ENCODE results near the gene XPO6. TPM values are rescaled to one million over a fixed set of nuclear protein-coding genes. Genes with fewer than 3 reads are reported as not detected.
A peak's percentile ranks its signal among the peaks of the same experiment; 100 is the strongest.

XPO6 gene
- total RNA-seq, 1 donor: 211 TPM

DNA sequence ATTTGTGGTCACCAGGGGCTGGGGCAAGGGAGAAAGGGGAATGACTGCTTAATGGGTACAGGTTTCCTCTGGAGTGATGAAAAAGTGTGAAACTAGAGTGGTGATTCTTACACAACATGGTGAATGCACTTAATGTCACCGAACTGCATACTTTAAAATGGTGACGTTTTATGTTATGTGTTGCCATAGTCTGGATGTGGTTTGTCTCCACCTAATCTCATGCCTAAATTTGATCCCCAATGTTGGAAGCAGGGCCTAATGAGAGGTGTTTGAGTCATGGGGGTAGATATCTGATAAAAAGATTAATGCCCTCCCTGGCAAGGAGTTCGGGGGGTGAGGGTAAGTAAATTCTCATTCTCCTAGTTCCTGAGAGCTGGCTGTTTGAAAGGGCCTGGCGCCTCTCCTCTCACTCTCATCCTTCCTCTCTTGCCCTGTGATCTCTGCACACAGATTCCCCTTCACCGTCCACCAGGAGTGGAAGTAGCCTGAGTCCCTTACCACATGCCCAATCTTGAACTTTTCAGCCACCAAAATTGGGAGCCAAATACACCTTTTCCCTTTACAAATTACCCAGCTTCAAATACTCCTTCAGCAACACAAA, 15.3 kb downstream of the XPO6 start:
- Histone ChIP-seq H3K9me3 (ENCODE audit: low read depth, low read length) (no peaks in the 10 kb centered on the region), H3K4me3 (ENCODE audit: low read length) (no peak overlapping the region), H3K27me3 (ENCODE audit: insufficient read depth, low read length) (no peaks in the 10 kb centered on the region), H3K4me1 (ENCODE audit: insufficient read depth, low read length) (peaks cover 50% of the 10 kb centered on the region)

DNA sequence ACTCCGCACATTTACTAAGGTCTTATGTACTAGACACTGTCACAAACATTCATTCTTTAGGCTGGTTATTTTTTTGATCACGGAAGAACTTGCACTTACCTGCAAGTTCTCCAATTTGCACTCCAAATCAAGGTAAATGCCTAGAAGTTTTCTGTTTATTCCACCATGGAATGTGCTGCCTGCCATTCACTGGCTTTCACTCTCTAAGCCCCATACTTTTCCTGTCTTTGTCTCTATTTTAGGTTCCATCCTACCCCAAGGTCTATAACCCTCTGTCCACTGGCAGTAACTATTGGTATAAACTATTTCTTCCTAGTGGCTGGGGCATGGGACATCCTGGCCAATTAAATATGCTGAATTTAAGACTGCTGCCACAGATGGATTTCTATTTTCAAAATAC, 15.9 kb downstream of the XPO6 start:
- Histone ChIP-seq H3K4me1 (ENCODE audit: insufficient read depth, low read length) (peaks cover 51% of the 10 kb centered on the region), H3K27me3 (ENCODE audit: insufficient read depth, low read length) (no peaks in the 10 kb centered on the region), H3K4me3 (ENCODE audit: low read length) (no peak overlapping the region), H3K9me3 (ENCODE audit: low read depth, low read length) (no peaks in the 10 kb centered on the region)

DNA sequence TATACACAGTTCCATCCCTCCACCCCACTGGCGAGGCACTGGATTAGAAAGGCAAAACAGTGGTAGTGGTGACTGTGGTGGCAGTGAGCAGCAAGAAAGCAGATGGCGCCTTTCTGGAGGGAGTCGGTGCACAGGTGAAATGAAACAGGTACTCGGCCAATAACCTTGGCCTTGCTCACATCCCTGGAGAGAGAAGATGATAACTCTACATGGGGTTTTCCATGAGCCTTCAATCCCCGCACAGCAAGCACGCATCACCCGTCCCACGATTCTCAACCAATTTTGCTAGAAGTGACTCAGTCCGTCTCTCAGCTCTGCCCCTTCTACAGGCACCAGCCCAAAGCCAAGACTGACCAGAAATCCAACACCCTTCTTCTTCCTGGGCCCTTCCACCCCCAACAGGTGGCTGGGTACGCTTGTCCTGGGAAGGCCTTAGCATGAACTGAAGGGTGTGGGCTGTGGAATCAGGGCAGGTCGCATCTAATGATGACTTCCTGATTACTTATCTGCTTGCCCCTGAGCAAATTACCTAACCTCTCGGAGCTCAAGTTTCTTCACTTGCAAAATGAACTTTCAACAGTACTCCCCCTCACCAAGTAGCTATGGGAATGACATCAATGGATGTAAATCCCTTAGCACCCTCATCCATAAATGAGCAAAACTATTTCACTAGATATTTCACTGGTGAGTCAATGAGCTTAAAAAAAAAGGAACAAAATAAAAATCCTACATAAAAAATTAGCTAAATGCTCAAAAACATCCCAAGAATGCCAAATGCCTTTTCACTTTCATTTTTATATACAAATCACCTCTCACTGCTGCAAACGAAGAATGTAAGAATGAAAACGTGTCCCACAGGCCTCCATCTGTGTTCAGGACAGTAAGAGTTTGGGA, 18.0 kb downstream of the XPO6 start:
- Histone ChIP-seq H3K9me3 (ENCODE audit: low read depth, low read length) (no peaks in the 10 kb centered on the region), H3K27me3 (ENCODE audit: insufficient read depth, low read length) (no peaks in the 10 kb centered on the region), H3K4me1 (ENCODE audit: insufficient read depth, low read length) (peaks cover 67% of the 10 kb centered on the region), H3K4me3 (ENCODE audit: low read length) (peak overlapping the region; percentile 1)

DNA sequence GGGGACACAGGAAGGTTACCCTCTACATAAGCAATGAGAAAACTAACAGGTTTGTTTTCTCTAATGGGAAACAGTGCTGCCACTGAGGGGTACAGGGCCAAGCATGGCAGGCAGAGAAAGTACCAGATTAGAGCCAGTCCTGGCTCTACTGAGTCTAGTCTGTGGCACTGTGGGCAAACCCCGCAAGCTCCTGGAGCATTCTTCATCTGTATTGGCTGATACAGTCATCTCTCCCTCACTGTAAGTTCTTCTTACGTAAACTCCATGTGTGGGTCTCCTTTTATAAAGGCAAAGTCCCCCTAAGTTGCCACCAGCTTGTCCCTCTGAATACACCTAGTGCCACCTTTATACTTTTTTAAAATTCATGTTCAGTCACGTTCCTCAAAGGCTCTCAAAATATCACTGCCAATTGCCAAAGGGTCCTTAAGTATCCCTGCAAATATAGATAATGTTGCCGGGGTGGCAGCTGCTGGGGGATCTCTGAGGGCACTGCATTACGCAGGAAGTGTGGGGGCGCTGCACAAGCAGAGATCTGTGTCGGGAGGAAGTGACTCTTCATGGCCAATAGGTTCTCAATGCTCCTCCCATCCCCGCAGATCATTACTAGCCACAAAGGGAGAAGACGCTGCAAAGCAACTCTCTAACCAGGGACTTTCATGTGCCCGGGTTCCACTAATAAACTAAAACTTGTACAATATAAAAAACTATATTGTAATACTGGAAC, 18.8 kb downstream of the XPO6 start:
- H3K9me3 ChIP-seq (ENCODE audit: low read depth, low read length): no peaks in the 10 kb centered on the region
- no peaks in the 10 kb centered on the region for H3K27me3 ChIP-seq (ENCODE audit: insufficient read depth, low read length)
- H3K4me1 ChIP-seq (ENCODE audit: insufficient read depth, low read length): peaks cover 75% of the 10 kb centered on the region
- H3K4me3 ChIP-seq (ENCODE audit: low read length): peak overlapping the region; percentile 1

DNA sequence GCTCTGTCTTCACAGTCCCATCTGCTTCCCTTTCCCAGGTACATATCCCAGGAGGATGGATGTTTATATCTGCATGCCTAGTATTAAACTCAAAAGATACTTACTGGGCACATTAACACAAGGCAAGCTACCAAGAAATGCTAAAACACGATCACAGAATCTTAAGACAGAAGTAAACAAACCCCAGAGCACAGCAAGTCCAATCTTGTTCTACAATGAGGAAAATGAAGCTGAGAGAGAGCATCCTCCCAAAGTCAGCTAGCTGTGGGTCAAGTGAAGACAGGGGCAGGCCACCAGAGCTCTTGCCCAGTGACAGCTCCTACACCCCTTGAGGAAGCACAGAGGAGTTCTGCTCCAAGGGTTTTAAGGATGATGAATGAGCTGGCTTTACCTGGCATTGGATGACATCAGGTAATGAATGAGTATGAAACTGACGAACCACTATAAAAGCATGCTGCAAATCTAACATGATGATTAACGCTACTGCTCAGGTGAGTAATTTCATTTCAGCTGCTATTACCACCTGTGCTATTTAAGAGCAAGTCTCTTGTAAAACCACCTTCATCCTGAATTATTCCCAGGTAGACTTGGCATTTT, 20.3 kb downstream of the XPO6 start:
- H3K27me3 ChIP-seq (ENCODE audit: insufficient read depth, low read length): no peaks in the 10 kb centered on the region
- H3K4me3 ChIP-seq (ENCODE audit: low read length): no peak overlapping the region
- H3K4me1 ChIP-seq (ENCODE audit: insufficient read depth, low read length): peaks cover 85% of the 10 kb centered on the region
- H3K9me3 ChIP-seq (ENCODE audit: low read depth, low read length): no peaks in the 10 kb centered on the region

DNA sequence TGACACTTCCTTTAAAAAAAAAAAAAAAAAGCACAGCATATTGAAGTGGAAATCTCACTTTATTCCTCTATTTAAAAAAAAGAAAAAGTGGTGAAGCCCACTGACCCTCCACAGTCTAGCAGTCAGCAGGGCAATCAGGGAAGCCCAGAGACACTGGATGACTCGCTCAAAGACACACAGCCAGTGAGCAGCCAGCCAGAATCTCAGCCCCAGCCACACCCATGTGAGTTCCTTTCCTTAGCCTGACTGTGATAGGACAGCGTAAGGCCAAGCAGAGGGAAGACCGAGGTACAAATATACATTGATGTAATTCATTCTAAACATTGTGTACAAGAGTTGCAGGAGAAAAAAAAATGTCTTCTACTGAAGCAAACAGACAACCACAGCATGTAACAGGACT, 22.5 kb downstream of the XPO6 start:
- Histone ChIP-seq H3K4me3 (ENCODE audit: low read length) (no peak overlapping the region), H3K4me1 (ENCODE audit: insufficient read depth, low read length) (peaks cover 85% of the 10 kb centered on the region), H3K27me3 (ENCODE audit: insufficient read depth, low read length) (no peaks in the 10 kb centered on the region), H3K9me3 (ENCODE audit: low read depth, low read length) (no peaks in the 10 kb centered on the region)

DNA sequence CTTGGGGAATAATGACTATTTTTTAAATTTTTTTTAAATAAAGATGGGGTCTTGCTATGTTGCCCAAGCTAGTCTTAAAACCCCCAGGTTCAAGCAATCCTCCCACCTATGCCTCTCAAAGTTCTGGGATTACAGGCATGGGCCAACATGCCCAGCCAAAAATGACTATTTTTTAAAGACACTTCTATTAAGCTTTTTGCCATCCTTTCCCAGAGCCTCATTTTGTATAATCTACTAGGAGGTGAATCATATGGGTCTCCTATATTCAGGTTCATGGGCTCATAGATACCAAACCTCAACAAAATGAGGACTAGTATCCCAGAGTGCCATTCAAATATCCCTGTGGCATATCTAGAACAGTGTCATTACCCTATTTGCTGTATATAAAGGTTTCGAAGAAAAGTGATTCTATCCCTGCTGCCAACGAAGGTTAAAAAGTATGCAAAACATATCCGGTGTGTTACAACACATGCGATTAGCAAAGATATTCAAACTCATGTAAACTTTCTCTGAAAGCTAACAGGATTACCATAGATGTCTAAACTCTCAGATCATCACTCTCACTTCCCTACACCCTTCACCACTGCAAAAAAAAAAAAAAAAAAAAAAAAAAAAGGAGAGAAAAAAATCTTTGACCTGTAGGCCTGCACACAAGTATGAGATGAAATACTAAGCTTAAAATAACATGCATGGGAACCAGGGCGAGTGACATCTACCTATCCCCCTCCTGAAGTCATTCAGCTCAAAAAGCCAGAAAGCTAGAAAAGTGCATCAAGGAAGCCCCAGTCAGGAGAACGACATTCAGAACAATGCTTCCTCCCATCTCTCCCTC, 23.5 kb downstream of the XPO6 start:
- Histone ChIP-seq H3K27me3 (ENCODE audit: insufficient read depth, low read length) (no peaks in the 10 kb centered on the region), H3K4me1 (ENCODE audit: insufficient read depth, low read length) (peaks cover 83% of the 10 kb centered on the region), H3K4me3 (ENCODE audit: low read length) (peak overlapping the region; percentile 12), H3K9me3 (ENCODE audit: low read depth, low read length) (no peaks in the 10 kb centered on the region)

DNA sequence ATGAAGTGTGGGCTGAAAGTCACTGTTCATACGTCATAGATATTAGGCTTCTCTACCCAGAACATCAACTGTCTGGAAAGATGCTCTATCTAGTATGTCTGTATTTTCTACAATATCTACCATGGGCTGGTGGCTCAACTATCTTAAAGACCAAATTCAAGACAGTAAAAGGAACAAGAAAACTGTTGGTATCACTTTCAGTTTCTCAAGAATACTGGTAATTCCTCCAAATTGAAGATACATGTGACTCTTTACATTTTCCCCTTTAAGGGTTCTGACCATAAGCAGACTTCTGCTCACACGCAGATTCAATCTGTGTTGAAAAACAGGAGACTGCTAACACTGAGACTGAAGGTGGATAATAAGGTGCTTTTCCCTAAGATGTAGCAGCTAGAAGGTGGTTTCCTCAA, 24.2 kb downstream of the XPO6 start:
- Histone ChIP-seq H3K9me3 (ENCODE audit: low read depth, low read length) (no peaks in the 10 kb centered on the region), H3K4me3 (ENCODE audit: low read length) (peak overlapping the region; percentile 12), H3K4me1 (ENCODE audit: insufficient read depth, low read length) (peaks cover 79% of the 10 kb centered on the region), H3K27me3 (ENCODE audit: insufficient read depth, low read length) (no peaks in the 10 kb centered on the region)

DNA sequence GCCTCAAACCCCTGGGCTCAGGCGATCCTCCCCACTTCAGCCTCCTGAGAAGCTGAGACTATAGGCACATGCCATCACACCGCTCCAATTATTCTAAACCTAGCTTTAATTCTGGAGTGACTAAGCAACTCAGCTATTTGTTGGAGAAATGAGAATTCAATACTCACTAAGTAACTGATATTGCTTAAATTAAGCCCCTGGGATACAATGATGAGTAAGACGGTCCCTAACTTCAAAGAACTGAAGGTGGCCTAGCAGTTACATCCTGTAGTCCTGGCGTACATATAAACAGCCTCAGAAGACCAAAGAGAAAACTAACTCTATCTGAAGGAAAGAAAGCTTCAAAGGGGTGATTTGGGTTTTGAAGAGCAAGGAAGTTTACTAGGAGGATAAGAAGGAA, 25.0 kb downstream of the XPO6 start:
- Histone ChIP-seq H3K9me3 (ENCODE audit: low read depth, low read length) (no peaks in the 10 kb centered on the region), H3K27me3 (ENCODE audit: insufficient read depth, low read length) (no peaks in the 10 kb centered on the region), H3K4me3 (ENCODE audit: low read length) (no peak overlapping the region), H3K4me1 (ENCODE audit: insufficient read depth, low read length) (peaks cover 78% of the 10 kb centered on the region)

DNA sequence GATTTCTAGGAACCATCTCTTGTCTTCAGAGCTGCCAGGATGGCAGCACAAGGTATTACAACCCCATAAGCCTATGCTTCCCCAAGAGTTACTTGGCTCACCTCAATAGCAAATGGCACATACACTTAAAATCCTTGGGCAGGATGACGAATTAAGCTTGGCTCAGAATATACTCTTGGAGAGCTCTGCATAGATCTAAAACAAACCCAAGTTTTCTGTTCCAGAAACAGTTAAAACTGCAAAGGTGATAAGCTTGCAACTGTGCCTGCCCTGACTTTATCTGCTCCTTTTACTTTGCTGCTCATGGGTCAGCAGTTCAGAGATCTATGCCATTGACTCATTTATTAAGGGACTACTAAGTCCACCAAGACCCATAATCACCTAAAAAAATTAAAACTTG, 26.1 kb downstream of the XPO6 start:
- Histone ChIP-seq H3K27me3 (ENCODE audit: insufficient read depth, low read length) (no peaks in the 10 kb centered on the region), H3K4me3 (ENCODE audit: low read length) (no peak overlapping the region), H3K4me1 (ENCODE audit: insufficient read depth, low read length) (peaks cover 79% of the 10 kb centered on the region), H3K9me3 (ENCODE audit: low read depth, low read length) (no peaks in the 10 kb centered on the region)

DNA sequence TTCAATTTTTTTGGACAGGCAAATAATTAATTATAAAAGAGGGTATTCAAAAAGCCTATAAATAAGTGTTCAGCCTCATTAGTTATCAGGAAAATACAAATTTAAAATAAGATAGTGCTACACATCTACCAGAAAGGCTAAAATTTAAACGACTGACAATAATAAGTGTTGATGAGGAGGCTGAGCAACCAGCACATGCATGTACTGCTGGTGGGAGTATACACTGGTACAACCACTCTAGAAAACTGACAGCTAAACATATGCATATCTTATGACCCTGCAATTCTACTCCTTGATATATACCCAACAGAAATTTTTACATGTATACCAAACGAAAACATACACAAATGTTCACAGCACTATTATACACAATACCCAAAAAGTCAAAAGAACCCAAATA, 27.1 kb downstream of the XPO6 start:
- Histone ChIP-seq H3K27me3 (ENCODE audit: insufficient read depth, low read length) (no peaks in the 10 kb centered on the region), H3K9me3 (ENCODE audit: low read depth, low read length) (no peaks in the 10 kb centered on the region), H3K4me1 (ENCODE audit: insufficient read depth, low read length) (peaks cover 81% of the 10 kb centered on the region), H3K4me3 (ENCODE audit: low read length) (no peak overlapping the region)

DNA sequence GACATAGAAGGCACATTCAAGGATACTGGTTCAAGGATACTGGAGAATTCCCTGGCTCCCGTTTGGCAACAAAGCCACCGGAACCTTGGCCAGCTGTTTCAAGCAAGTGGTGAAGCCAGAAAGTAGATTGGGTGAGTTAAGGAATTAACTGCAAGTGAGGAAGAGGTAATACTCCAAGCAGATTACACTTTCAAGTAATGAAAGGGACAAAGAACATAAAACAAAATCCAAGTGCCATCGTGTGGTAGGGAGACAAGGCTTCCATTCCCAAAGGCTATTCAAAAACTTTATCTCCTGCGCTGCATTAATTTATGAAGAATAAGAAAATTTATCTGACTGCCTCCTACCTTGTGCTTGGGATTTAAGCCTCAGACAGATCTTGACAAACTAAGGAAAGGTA, 27.8 kb downstream of the XPO6 start:
- no peaks in the 10 kb centered on the region for H3K9me3 ChIP-seq (ENCODE audit: low read depth, low read length)
- peaks cover 81% of the 10 kb centered on the region for H3K4me1 ChIP-seq (ENCODE audit: insufficient read depth, low read length)
- no peak overlapping the region for H3K4me3 ChIP-seq (ENCODE audit: low read length)
- H3K27me3 ChIP-seq (ENCODE audit: insufficient read depth, low read length): no peaks in the 10 kb centered on the region

DNA sequence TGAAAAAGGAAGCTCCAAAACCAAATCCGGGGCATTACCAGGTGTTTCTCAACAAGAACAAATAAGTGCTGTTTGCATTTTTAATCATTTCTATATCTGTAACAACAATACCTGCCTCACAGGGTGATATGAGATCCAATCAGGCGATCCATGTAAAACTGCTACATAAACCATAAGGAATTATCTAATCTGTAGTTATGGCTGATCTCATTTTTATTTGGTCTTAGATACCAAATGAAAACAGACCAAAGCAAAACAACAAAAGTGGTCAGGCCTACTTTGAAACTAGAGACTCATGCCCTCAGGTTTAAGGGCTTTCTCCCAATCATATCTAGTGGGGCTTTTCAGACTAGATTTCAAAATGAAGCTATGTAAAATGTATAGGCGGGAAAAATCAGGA, 28.3 kb downstream of the XPO6 start:
- Histone ChIP-seq H3K9me3 (ENCODE audit: low read depth, low read length) (no peaks in the 10 kb centered on the region), H3K4me3 (ENCODE audit: low read length) (no peak overlapping the region), H3K27me3 (ENCODE audit: insufficient read depth, low read length) (no peaks in the 10 kb centered on the region), H3K4me1 (ENCODE audit: insufficient read depth, low read length) (peaks cover 80% of the 10 kb centered on the region)

DNA sequence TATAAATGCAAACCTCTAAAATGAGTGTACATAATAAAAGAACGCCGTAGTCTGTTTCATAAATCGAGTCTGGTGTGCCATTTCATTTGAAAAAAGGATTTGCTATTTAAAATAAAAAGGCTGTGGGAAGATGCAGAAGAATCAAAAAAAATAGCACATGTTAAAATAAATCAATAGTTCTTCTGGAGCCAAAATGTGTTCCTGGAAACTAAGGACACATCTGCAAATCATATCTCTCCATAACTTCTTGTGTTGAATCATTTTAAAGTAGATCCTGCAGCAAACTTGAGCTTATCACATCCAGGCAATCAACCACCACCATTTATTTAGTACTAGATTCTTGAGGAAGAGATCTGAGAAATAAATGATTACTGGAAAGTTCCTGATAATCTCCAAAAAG, 29.0 kb downstream of the XPO6 start:
- Histone ChIP-seq H3K27me3 (ENCODE audit: insufficient read depth, low read length) (no peaks in the 10 kb centered on the region), H3K4me1 (ENCODE audit: insufficient read depth, low read length) (peaks cover 76% of the 10 kb centered on the region), H3K4me3 (ENCODE audit: low read length) (no peak overlapping the region), H3K9me3 (ENCODE audit: low read depth, low read length) (no peaks in the 10 kb centered on the region)

All from mononuclear cell (primary cell).